VCaP (cell line): Measurements from ENCODE around the gene MYB.
"Not testable (repeated sequence)": the region's sequence is repeated elsewhere in the genome, so short reads cannot be mapped to it uniquely, and the experiment has no call there.

Experiments
- H3K27ac ChIP-seq: fragments of 450-650 bp; 2 replicates; pipeline ENCODE4 v1.5.1; 2017
- TF ChIP-seq, protein P1 (sequence below): fragments of 450-650 bp; conservative IDR thresholded peaks from 2 replicates; pipeline ENCODE4 v1.5.1; 2017; ENCODE audit warnings: mild to moderate bottlenecking, moderate library complexity

Gene MYB

DNA sequence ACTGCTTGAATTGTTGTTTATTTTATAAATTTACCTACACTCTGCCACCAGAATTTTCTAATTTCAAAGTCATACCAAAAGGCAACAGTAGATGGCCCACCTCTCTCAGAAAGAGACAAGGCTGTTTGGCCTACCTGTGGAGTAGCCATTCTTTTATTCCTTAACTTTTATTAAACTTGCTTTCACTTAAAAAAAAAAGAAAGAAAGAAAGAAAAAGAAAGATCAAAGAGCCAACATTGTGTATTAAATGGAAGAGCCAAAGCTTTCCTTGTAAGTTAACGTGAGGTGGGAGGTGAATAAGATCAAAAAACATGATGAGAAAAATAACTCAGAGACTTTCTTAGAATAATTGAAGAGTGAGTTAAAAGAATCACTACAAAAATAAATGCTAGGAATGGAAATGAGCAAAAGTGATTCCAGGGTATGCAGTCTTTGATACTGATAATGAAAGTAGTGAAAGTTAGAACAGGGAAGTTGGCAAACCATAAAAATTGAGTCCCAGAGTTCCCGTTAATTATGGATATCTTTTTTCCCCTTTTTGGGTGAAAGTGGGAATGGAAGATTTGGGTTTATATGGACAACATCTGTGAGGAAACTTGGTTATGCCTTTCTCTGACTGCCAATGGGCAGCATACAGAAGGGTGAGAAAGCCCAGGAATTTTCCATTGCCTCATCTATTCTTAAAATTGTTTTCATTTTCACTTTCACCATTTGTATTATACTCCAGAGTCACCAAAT lies 35.9 kb upstream of the MYB start:
- no peak overlapping the region for H3K27ac ChIP-seq
- TF ChIP-seq, protein P1, sequence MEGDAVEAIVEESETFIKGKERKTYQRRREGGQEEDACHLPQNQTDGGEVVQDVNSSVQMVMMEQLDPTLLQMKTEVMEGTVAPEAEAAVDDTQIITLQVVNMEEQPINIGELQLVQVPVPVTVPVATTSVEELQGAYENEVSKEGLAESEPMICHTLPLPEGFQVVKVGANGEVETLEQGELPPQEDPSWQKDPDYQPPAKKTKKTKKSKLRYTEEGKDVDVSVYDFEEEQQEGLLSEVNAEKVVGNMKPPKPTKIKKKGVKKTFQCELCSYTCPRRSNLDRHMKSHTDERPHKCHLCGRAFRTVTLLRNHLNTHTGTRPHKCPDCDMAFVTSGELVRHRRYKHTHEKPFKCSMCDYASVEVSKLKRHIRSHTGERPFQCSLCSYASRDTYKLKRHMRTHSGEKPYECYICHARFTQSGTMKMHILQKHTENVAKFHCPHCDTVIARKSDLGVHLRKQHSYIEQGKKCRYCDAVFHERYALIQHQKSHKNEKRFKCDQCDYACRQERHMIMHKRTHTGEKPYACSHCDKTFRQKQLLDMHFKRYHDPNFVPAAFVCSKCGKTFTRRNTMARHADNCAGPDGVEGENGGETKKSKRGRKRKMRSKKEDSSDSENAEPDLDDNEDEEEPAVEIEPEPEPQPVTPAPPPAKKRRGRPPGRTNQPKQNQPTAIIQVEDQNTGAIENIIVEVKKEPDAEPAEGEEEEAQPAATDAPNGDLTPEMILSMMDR: peak; percentile 50

DNA sequence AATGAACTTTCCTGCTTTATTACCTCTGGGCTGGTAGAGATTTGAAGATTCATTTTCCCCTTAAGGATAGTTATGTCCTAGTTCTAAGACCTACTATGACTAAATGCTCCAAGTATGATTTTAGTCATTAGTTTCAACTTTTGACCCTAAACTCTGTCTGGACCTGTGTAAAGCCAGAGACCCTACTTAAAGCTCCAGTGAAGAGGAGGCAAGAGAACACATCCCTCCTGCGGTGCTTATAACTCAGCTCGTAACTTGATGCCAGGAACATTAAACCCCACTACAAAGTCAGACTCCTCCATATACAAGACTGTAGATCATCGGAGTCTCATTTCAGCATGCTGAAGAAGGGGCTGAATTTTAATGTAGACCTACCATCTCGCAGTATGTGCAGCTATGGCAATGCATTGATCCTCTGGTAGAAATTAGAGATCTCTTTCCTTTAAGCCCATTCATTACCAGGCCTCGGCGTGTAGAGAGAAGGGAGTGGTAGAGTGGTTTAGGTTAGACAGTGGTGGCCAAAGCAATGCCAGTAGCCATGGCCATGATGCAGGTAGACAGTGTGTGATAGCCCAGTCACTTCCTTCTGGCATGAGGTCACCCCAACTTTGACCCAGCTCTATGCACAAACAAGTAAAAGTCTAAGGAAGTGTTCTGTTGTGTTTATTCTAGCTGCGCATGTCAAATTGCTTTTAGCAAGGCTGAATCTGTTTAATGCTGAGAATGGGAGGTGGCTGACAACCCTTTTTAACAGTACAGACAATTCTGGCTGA lies 34.8 kb upstream of the MYB start:
- TF ChIP-seq, protein P1: no peak
- H3K27ac ChIP-seq: no peak overlapping the region

DNA sequence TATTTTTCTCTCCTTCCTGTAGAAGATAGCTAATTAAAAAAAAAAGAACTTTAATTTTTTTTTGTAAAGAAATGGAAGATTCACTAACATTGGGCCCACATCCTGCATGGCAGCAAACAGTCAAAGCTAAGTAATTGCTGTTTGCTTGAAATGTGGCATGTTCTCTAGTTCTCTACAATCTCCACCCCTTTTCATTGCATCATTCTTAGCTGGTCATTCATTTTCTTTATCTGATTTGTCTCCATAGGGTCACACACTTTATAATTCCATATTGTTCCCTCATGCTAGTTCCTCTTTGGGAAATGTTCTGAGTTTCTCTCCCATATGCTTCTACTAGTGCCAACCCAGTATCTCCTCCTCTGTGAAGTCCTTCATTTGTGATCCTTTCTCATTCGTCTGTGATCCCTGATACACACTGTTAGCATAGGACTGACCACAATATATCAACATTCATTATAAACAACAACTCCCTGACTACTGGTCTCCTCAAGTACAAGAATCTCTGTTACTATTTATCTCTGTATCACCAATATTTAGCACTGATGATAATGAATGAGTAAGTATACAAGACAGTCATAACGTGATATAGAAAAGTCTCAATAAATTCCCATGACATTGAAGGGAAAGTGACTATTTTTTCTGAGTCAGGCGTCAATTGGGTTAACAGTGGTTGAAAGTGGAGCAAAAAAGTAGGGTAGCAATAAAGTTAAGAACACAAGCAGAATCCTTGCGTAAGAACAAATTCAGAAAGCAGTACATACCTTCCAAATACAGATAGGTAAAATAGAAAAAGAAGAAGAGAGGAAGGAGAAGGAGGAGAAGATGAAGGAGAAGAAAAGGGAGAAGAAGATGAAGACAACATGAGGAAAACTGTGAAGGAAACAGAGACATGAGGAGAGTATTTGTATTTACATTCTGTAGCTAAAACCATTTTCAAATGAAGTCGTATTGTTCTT lies 33.2 kb upstream of the MYB start:
- no peak overlapping the region for H3K27ac ChIP-seq
- TF ChIP-seq, protein P1: no peak

DNA sequence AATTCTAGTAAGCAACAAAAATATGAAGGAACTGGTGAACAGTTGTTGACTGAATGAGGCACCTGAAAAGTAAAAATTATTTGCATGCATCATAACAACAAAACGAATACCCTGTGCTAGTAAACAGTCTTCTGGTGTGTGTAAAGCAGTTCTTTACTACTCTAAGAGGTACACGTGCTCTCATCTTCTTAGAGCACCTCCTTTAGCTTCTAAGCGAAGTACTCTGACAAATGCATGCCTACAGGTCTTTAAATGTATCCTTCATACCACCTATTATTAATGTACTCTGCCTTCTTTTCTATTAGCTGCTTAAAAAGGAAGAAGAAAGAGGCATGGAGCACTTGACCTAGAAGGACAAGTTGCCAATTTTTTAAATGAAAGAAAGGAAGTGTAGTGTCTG lies 32.2 kb upstream of the MYB start:
- TF ChIP-seq, protein P1: no peak
- no peak overlapping the region for H3K27ac ChIP-seq

DNA sequence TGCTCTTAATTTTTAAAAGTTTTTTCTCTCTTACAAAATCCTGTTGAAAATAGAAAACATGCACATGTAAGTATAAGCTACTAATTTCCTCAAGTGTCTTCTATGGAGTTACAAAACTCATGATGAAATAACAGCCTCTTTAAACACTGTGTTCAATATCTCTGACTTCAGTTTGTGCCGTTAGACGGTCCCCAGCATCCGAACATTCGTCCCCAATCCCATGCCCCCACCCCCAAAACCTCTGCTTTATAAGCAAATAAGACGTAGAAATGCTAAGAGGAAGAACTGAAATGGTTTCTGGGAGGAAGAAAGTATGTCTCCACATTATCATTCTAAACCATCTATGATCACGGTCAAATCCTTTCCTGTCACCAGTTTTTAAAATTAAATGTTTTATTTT lies 31.7 kb upstream of the MYB start:
- no peak overlapping the region for H3K27ac ChIP-seq
- TF ChIP-seq, protein P1: no peak

DNA sequence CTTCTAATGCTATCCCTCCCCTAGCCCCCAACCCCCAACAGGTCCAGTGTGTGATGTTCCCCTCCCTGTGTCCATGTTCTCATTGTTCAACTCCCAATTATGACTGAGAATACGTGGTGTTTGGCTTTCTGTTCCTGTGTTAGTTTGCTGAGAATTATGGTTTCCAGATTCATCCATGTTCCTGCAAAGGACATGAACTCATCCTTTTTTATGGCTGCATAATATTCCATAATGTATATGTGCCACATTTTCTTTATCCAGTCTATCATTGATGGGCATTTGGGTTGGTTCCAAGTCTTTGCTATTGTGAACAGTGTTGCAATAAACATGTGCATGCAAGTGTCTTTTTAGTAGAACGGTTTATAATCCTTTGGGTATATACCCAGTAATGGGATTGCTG lies 30.6 kb upstream of the MYB start:
- H3K27ac ChIP-seq: not testable (repeated sequence)

DNA sequence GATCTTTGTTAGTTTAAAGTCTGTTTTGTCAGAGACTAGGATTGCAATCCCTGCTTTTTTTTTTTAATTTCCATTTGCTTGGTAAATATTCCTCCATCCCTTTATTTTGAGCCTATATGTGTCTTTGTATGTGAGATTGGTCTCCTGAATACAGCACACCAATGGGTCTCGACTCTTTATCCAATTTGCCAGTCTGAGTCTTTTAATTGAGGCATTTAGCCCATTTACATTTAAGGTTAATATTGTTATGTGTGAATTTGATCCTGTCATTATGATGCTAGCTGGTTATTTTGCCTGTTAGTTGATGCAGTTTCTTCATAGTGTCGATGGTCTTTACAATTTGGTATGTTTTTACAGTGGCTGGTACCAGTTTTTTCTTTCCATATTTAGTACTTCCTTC lies 27.0 kb upstream of the MYB start:
- not testable (repeated sequence) for H3K27ac ChIP-seq

DNA sequence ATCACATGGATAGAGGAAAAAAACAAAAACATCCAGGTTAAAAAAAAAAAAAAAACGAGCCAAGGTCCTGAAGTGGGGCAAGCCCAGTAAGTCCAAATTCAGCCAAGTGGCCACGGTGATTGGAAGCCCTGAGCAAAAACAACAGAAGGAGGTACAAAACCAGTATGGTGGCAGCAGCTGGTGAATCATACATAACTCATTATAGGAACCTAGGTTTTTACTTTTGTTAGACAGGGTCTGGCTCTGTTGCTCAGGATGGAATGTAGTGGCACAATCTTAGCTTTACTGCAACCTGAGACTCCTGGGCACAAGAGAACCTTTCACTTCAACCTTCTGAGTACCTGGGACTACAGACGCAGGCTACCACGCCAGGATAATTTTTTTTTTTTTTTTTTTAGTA lies 22.7 kb upstream of the MYB start:
- TF ChIP-seq, protein P1: no peak
- no peak overlapping the region for H3K27ac ChIP-seq
